ENCODE measurements around the gene ZNF688.

- TF ChIP-seq CTCF (IDR thresholded peaks at IDR 0.05) (peak in 2 of 6 experiments; percentile 5 to 28), POLR2A (IDR thresholded peaks at IDR 0.05) (no peak)
Observed at GRCh38 chr16:30562021-30562420, 9.5 kb downstream of the ZNF688 start.
